Inferior parietal cortex (tissue), 1 donor: ENCODE data around the gene UNKL.

Experiments used
- DNase-seq: peaks from one replicate; pipeline ENCODE4 v3.0.0-alpha.2; 2016; ENCODE audit errors: extremely low spot score

Gene UNKL

GRCh38 chr16:1325673-1326371 is 88.7 kb downstream of the UNKL start:
- no peak for DNase-seq

GRCh38 chr16:1325261-1325660 is 89.2 kb downstream of the UNKL start:
- no peak for DNase-seq

- DNase-seq: no peak
These were observed 90.1 kb downstream of the UNKL start for GRCh38 chr16:1324286-1324826.

- peak; percentile 52 for DNase-seq
These were observed 90.9 kb downstream of the UNKL start for GRCh38 chr16:1323296-1324239.

- DNase-seq: no peak
These were observed 92.1 kb downstream of the UNKL start for GRCh38 chr16:1322407-1322806.

- DNase-seq: no peak
These were observed 93.8 kb downstream of the UNKL start for GRCh38 chr16:1320658-1321240.

- DNase-seq: no peak
These were observed 94.4 kb downstream of the UNKL start for GRCh38 chr16:1320097-1320496.

- DNase-seq: no peak
These were observed 95.5 kb downstream of the UNKL start for GRCh38 chr16:1319041-1319440.

GRCh38 chr16:1318268-1318545 is 96.3 kb downstream of the UNKL start:
- DNase-seq: no peak

GRCh38 chr16:1317479-1318267 is 96.8 kb downstream of the UNKL start:
- no peak for DNase-seq

- no peak for DNase-seq
These were observed 98.5 kb downstream of the UNKL start for GRCh38 chr16:1316033-1316405.

- no peak for DNase-seq
These were observed 99.1 kb downstream of the UNKL start for GRCh38 chr16:1315081-1316032.

- no peak for DNase-seq
These were observed 100.0 kb downstream of the UNKL start for GRCh38 chr16:1314399-1315068.

GRCh38 chr16:1313721-1314369 is 100.7 kb downstream of the UNKL start:
- DNase-seq: no peak
